Measurements from ENCODE around the gene NAGLU.
"Not testable (repeated sequence)": the region's sequence is repeated elsewhere in the genome, so short reads cannot be mapped to it uniquely, and the experiment has no call there.

The NAGLU gene

DNA sequence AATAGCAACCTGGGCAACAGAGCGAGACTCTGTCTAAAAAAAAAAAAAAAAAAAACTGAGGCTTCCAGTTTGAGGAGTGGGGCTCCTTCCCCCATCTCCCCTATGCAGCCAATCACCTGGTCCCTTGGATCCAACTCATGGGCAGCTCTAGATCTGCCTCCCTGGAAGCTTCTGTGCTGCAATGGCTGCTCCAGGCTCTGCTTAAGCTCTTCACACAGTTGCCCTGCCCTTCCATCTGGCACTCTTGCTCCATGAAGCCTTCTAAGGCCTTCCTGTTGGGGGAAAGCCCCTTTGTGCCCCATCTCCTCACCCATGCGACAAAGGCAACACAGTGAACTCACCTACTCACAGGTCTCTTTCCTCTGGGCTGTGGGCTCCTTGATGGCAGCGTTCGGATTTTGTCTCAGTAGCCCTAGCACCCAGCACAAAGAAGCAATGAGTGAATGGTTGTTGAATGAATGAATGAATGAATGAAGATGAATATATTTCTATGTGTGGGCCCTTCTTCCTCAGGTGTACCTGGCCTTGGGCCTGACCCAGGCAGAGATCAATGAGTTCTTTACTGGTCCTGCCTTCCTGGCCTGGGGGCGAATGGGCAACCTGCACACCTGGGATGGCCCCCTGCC, 1.9 kb downstream of the NAGLU start:
- no peak overlapping the region for H3K27ac ChIP-seq

DNA sequence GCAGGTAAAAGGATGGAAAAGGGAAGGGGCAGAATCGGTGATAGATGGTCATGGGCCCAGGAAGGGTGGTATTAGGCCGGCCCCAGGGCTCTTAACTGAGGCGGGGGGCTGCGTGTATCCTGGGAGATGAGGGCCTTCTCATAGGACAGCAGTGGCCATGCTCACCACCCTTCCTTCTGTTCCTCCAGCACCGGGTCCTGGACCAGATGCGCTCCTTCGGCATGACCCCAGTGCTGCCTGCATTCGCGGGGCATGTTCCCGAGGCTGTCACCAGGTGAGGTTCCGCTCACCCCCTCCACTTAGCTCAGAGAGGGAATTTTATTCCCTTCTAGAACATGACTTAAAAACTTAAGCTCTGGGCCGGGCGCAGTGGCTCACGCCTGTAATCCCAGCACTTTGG, 2.4 kb downstream of the NAGLU start:
- TF ChIP-seq, protein P1, sequence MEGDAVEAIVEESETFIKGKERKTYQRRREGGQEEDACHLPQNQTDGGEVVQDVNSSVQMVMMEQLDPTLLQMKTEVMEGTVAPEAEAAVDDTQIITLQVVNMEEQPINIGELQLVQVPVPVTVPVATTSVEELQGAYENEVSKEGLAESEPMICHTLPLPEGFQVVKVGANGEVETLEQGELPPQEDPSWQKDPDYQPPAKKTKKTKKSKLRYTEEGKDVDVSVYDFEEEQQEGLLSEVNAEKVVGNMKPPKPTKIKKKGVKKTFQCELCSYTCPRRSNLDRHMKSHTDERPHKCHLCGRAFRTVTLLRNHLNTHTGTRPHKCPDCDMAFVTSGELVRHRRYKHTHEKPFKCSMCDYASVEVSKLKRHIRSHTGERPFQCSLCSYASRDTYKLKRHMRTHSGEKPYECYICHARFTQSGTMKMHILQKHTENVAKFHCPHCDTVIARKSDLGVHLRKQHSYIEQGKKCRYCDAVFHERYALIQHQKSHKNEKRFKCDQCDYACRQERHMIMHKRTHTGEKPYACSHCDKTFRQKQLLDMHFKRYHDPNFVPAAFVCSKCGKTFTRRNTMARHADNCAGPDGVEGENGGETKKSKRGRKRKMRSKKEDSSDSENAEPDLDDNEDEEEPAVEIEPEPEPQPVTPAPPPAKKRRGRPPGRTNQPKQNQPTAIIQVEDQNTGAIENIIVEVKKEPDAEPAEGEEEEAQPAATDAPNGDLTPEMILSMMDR (conservative IDR thresholded peaks at IDR 0.05) = no peak
- no peak overlapping the region for H3K27ac ChIP-seq

More for the DNA sequence above, 1.9 kb downstream of the NAGLU start:
- TF ChIP-seq, protein P1 (conservative IDR thresholded peaks at IDR 0.05) = no peak

DNA sequence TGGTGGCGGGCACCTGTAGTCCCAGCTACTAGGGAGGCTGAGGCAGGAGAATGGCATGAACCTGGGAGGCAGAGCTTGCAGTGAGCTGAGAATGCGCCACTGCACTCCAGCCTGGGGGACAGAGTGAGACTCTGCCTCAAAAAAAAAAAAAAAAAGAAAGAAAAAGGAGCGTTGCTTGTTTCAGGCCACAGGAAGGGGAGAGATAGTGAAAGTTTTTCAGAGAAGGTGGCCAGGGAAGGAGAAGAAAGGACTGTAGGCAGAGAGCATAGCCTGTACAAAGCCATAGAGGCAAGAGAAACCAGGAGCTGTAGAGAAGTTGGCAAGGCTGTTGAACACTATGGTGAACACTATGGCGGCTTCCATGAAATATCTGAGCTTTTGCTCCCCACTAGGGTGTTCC, 4.5 kb downstream of the NAGLU start:
- not testable (repeated sequence) for H3K27ac ChIP-seq

DNA sequence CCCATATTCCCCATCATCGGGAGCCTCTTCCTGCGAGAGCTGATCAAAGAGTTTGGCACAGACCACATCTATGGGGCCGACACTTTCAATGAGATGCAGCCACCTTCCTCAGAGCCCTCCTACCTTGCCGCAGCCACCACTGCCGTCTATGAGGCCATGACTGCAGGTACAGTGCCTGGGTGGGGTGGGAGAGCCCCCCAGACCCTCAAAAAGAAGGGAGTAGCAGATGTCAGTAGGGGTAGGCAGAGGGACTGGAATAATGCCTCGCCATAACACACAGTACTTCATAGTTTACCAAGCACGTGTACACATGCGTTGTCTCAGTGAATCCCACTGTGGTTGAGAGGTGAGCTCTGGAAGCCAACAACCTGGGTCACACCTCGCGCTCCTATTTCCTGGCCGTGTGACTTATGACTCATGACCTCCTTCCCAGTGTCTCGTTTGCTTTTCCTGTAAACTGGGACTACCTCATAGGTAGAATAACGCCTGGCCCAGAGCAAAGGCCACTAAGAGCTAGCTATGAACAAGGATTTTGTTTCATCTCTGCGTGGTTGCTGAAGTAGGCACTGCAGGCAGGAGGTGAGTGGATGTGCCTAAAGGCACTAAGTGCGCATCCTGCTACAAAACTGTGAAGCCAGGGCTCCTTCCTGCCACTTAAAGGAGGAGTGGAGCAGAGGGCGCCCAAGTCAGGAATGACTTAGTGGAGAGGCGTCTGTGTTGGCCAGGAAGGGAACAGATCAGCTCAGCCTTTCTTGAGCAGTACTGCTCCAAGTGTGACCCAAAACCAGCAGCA, 5.2 kb downstream of the NAGLU start:
- peak overlapping the region; percentile 10; the same call in 1 of the 2 replicates for H3K27ac ChIP-seq

DNA sequence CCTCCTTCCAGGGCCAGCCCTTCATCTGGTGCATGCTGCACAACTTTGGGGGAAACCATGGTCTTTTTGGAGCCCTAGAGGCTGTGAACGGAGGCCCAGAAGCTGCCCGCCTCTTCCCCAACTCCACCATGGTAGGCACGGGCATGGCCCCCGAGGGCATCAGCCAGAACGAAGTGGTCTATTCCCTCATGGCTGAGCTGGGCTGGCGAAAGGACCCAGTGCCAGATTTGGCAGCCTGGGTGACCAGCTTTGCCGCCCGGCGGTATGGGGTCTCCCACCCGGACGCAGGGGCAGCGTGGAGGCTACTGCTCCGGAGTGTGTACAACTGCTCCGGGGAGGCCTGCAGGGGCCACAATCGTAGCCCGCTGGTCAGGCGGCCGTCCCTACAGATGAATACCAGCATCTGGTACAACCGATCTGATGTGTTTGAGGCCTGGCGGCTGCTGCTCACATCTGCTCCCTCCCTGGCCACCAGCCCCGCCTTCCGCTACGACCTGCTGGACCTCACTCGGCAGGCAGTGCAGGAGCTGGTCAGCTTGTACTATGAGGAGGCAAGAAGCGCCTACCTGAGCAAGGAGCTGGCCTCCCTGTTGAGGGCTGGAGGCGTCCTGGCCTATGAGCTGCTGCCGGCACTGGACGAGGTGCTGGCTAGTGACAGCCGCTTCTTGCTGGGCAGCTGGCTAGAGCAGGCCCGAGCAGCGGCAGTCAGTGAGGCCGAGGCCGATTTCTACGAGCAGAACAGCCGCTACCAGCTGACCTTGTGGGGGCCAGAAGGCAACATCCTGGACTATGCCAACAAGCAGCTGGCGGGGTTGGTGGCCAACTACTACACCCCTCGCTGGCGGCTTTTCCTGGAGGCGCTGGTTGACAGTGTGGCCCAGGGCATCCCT, 7.4 kb downstream of the NAGLU start:
- no peak overlapping the region for H3K27ac ChIP-seq
- TF ChIP-seq, protein P1 (conservative IDR thresholded peaks at IDR 0.05) = no peak

More for the DNA sequence above, 5.2 kb downstream of the NAGLU start:
- TF ChIP-seq, protein P1 (conservative IDR thresholded peaks at IDR 0.05) = no peak

DNA sequence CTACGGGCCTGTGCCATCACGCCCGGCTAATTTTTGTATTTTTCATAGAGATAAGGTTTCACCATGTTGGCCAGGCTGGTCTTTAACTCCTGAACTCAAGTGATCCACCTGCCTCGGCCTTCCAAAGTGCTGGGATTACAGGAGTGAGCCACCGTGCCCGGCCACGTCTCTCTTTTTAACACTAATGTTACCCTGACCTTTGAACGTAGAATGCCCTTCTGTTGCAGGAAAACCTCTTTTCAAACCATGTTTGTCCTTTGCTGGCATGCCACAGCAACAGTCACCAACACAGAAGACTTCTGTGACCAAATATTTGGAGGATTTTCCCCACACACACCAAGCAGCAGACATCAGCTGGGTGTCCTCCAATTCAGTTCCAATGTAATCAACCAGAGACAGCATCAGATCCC, 8.8 kb downstream of the NAGLU start:
- TF ChIP-seq, protein P1 (conservative IDR thresholded peaks at IDR 0.05) = no peak

DNA sequence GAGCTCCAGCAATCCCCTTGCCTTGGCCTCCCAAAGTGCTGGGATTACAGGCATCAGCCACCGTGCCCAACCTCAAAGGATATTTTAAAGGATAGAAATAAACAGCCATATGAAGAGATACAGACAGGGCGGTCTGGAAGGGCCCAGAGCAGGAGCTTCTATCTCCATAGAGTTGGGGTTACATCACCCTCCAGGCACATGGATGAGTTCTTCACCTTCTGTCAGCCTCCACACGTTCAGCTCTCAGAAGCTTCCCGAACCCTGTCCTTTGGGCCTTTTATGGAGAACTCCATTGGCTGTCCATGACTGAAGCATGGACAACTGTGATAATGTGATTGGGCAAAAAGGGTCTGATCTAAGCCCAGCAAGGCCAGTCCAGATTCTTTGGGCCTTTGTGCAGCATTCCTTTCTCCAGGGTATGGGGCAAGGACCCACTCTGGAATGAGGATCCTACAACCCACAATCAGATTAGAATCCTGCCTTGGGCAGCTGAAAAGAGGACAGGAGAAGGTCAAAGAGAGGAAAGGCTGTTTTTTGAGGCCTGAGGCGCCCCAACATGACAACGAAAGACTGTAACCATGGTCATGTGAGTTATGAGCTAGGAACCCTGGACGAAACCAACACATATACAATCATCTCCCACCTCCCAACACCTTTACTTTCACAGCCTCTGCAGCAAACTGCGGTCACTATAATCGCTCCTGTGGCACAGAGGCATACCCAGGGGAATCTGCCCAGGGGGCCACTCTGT, 9.9 kb downstream of the NAGLU start:
- H3K27ac ChIP-seq = not testable (repeated sequence)

More for the DNA sequence above, 8.8 kb downstream of the NAGLU start:
- H3K27ac ChIP-seq = no peak overlapping the region

All from VCaP (cell line).